ENCODE measurements around the gene FKRP.

FKRP gene

DNA sequence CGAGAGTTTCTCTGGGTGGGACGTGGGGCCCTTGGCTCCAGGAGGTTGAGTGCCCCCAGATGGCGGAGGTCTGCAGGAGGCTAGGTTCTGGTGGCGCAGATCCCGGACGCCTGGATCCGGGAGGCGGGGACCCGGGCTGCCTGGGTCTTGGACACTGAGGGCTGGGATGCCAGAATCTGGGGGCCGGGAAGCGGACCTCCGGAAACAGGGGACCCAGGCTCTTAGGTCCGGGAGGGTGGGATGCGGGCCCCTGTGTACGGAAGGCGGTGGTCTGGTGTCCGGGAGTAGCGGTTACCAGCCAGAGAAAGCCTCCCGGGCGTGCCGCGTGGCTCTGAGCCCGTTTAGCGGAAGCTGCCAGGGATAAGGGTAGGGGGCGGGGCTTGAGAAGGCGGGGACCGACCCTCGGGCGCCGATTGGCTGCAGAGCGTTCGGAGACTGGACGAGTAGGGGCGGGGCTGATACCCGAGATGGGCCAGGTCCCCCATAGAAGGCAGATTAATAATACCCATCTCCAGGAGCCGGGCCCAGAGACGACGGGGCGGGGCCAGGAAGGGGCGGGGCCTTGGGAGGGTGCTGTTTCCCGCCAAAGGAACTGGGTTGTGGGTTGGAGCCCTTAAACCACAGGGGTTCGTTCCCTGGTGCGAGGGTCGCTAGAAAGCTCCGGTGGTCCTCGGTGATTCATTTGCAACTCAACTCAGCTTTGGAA is 42.6 kb downstream of the FKRP start, which contains the start of gene SLC1A5:
Gene SLC1A5 (minus strand): TSS at position 333 of the 706 bp plus-strand sequence. CDS start 629 bp downstream, outside the sequence.
- DNase-seq (ENCODE audit: low spot score) = peak; percentile 99
- TF ChIP-seq, protein P1, sequence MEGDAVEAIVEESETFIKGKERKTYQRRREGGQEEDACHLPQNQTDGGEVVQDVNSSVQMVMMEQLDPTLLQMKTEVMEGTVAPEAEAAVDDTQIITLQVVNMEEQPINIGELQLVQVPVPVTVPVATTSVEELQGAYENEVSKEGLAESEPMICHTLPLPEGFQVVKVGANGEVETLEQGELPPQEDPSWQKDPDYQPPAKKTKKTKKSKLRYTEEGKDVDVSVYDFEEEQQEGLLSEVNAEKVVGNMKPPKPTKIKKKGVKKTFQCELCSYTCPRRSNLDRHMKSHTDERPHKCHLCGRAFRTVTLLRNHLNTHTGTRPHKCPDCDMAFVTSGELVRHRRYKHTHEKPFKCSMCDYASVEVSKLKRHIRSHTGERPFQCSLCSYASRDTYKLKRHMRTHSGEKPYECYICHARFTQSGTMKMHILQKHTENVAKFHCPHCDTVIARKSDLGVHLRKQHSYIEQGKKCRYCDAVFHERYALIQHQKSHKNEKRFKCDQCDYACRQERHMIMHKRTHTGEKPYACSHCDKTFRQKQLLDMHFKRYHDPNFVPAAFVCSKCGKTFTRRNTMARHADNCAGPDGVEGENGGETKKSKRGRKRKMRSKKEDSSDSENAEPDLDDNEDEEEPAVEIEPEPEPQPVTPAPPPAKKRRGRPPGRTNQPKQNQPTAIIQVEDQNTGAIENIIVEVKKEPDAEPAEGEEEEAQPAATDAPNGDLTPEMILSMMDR (IDR thresholded peaks at IDR 0.05; ENCODE audit: borderline replicate concordance, control extremely low read depth, extremely low read depth, insufficient read depth, missing control alignments) = no peak
- in situ Hi-C loops (cut with MboI; ENCODE audit: low sequenced_read_pairs, unreplicated experiment) = no loop called here

DNA sequence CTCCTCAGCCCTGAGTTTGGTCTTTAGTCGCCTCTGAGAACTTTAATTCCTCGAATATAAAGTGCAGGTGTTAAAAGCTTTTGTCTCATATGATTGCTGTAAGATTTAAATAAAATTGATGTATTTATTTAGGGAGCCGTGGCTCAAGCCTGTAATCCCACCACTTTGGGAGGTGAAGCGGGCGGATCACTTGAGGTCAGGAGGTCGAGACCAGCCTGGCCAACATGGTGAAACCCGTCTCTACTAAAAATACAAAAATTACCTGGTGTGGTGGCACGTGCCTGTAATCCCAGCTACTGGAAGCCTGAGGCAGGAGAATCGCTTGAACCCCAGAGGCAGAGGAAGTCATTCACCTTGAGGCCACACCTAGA is 43.1 kb downstream of the FKRP start:
- in situ Hi-C loops (cut with MboI; ENCODE audit: low sequenced_read_pairs, unreplicated experiment) = no loop called here
- DNase-seq (ENCODE audit: low spot score) = no peak
- TF ChIP-seq, protein P1 (IDR thresholded peaks at IDR 0.05; ENCODE audit: borderline replicate concordance, control extremely low read depth, extremely low read depth, insufficient read depth, missing control alignments) = no peak

DNA sequence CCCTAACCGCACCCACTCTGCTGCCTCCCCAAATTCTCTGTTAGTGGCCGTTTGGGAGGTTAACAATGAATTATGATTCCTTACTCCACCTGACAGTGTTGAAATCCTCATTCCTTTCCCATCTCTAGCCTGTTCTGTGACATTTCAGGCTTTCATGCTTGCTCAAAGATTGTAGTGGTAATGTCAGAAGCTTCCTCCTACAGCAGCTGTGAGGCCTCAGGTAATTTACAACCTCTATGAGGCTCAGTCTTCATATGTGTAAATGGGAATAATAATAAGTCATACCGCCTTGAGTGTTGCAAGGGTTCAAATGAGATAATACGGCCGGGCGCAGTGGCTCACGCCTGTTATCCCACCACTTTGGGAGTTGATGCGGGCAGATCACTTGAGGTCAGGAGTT is 43.5 kb downstream of the FKRP start:
- DNase-seq (ENCODE audit: low spot score) = no peak
- in situ Hi-C loops (cut with MboI; ENCODE audit: low sequenced_read_pairs, unreplicated experiment) = no loop called here
- TF ChIP-seq, protein P1 (IDR thresholded peaks at IDR 0.05; ENCODE audit: borderline replicate concordance, control extremely low read depth, extremely low read depth, insufficient read depth, missing control alignments) = no peak

DNA sequence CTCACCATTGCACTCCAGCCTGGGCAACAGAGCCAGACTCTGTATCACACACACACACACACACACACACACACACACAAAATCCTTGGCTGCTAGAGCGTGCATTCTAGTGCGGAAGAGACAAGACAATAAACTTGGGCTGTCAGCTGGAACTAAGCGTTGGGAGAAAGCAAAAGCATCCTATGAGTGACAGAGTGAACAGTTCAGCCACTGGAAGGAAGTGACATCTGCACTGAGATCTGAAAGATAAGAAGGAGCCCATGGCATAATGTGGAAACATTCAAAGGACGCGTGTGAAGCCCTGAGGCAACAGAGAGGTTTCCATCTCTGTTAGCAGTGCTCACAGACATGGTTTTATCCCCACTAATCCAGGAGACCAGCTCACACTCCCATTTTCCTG is 46.1 kb downstream of the FKRP start:
- in situ Hi-C loops (cut with MboI; ENCODE audit: low sequenced_read_pairs, unreplicated experiment) = no loop called here
- DNase-seq (ENCODE audit: low spot score) = peak; percentile 48
- TF ChIP-seq, protein P1 (IDR thresholded peaks at IDR 0.05; ENCODE audit: borderline replicate concordance, control extremely low read depth, extremely low read depth, insufficient read depth, missing control alignments) = no peak

DNA sequence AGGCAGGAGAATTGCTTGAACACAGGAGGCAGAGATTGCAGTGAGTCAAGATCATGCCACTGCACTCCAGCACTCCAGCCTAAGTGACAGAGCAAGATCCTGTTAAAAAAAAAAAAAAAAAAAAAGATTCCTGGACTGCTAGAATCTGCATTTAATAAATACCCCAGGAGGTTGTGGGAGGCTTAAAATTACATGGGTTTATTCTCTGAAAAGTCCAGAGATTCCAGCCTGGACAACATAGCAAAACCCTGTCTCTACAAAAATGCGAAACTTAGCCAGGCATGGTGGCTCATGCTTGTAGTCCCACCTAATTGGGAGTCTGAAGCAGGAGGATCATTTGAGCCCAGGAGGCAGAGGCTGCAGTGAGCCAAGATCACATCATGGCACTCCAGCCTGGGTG is 52.0 kb downstream of the FKRP start:
- TF ChIP-seq, protein P1 (IDR thresholded peaks at IDR 0.05; ENCODE audit: borderline replicate concordance, control extremely low read depth, extremely low read depth, insufficient read depth, missing control alignments) = no peak
- in situ Hi-C loops (cut with MboI; ENCODE audit: low sequenced_read_pairs, unreplicated experiment) = no loop called here
- DNase-seq (ENCODE audit: low spot score) = no peak

DNA sequence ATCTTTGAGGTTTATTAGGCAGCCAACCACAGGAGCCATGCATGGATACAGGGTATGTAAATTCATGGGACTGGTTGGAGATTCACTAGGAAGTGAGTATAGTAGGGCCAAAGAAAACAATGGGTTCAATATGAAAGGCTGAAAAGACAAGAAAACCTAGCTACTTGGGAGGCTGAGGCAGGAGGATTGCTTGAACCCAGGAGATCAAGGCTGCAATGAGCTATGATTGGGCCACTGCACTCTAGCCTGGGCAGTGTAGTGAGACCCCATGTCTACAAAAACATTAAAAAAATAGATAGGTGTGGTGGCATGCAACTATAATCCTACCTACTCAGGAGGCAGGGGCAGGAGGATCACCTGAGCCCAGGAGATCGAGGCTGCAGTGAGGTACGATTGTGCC is 52.9 kb downstream of the FKRP start:
- in situ Hi-C loops (cut with MboI; ENCODE audit: low sequenced_read_pairs, unreplicated experiment) = no loop called here
- DNase-seq (ENCODE audit: low spot score) = no peak
- TF ChIP-seq, protein P1 (IDR thresholded peaks at IDR 0.05; ENCODE audit: borderline replicate concordance, control extremely low read depth, extremely low read depth, insufficient read depth, missing control alignments) = no peak

All from GM13976 (cell line).